ENCODE measurements around the gene PSMD6. TPM values are rescaled to one million over a fixed set of nuclear protein-coding genes. Genes with fewer than 3 reads are reported as not detected.

The PSMD6 gene
- total and polyA plus RNA-seq, 11 donors, result 60.1 to 128 (median 82.5) TPM

DNA sequence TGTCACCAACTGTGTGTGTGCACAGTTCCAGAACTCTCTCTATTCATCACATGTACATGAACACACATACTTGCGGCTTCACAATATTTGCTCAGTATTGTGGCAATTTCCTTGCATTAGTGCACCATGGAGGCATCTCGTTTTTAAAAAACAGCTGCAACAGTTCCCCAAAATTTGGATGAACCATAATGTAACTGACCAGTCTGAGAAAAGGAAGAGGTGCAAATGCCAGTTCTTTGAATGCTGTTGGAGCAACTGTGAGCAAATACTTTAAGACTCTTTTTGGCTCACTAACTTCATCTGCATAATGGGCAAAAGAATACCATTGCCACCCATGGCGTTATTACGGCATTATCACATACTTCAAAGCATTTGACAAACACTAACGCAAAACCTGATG, 38.3 kb upstream of the PSMD6 start:
- Histone ChIP-seq H3K27me3 (no peaks in the 10 kb centered on the region), H3K9me3 (no peaks in the 10 kb centered on the region), H3K36me3 (no peaks in the 10 kb centered on the region), H3K4me1 (peaks cover 0 to 8% (median 4%) of the 10 kb centered on the region in 12 donors), H3K4me3 (no peak overlapping the region), H3K27ac (no peak overlapping the region)
- 92 to 95% (median 93%) methylated on average over 5 of the region's 5 CpGs for WGBS, 4 donors
- ATAC-seq, result no peak
- TF ChIP-seq, protein P1, sequence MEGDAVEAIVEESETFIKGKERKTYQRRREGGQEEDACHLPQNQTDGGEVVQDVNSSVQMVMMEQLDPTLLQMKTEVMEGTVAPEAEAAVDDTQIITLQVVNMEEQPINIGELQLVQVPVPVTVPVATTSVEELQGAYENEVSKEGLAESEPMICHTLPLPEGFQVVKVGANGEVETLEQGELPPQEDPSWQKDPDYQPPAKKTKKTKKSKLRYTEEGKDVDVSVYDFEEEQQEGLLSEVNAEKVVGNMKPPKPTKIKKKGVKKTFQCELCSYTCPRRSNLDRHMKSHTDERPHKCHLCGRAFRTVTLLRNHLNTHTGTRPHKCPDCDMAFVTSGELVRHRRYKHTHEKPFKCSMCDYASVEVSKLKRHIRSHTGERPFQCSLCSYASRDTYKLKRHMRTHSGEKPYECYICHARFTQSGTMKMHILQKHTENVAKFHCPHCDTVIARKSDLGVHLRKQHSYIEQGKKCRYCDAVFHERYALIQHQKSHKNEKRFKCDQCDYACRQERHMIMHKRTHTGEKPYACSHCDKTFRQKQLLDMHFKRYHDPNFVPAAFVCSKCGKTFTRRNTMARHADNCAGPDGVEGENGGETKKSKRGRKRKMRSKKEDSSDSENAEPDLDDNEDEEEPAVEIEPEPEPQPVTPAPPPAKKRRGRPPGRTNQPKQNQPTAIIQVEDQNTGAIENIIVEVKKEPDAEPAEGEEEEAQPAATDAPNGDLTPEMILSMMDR (IDR thresholded peaks at IDR 0.05), result no peak
- TF ChIP-seq POLR2A (IDR thresholded peaks at IDR 0.05), result no peak
- intact Hi-C loops (cut with DNase I), result no loop called here
- no peak for DNase-seq

DNA sequence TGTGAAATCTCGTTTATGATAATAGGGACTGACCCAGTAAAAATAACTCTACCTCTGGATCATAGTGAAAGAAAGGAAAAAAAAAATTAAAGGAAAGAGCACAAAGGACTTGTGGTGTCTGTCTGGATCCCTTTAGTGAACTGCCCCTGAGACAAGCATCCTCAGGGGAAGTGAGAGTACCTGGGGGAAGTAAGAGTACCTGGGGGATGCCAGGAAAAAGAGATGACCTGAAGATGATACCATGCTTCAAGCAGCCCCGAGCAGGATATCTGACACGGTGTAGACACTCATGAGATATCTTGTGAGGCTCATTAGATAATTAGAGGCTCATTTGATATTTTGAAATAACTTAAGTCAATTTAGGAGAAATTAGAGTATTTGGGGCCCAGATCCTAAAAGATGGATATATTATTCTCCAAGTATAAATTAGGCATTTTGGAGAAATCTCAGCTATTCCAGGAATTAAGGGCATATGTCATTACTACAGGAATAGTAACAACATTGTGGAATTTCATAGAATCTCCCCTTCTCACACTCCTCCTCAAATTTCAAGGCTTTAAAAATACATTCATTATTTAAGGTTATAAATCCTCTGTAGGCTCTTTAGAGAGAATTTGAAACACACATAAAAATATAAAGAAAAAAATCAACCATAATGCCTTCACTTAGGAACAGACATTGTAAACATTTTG, 36.3 kb upstream of the PSMD6 start:
- Histone ChIP-seq H3K27ac (no peak overlapping the region), H3K27me3 (no peaks in the 10 kb centered on the region), H3K4me3 (no peak overlapping the region), H3K4me1 (peaks cover 0 to 8% (median 4%) of the 10 kb centered on the region in 12 donors), H3K36me3 (no peaks in the 10 kb centered on the region), H3K9me3 (no peaks in the 10 kb centered on the region)
- TF ChIP-seq POLR2A (IDR thresholded peaks at IDR 0.05), result no peak
- TF ChIP-seq, protein P1 (IDR thresholded peaks at IDR 0.05), result no peak
- ATAC-seq, result no peak
- no peak for DNase-seq
- 75 to 86% (median 77%) methylated on average over 3 of the region's 3 CpGs for WGBS, 4 donors
- intact Hi-C loops (cut with DNase I), result no loop called here

DNA sequence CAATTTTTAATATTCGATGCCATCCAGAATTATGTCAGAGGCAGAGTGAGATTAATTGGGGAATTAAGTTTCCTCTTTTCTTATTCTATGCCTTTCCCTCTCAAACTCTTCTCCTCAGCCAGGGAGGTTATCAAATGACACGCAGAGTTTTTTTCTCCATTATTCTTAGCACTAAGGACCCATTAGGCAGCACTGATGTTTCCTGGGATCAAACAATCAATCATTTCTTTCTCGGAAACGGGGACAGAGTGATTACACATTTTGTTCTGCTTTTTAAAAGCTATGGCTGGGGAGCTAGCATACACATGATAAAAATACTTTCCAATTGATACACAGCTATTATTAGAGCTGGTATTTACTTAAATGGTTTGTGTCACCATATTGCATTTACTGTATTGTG, 35.3 kb upstream of the PSMD6 start:
- H3K27ac ChIP-seq, result no peak overlapping the region
- TF ChIP-seq POLR2A (IDR thresholded peaks at IDR 0.05), result no peak
- TF ChIP-seq, protein P1 (IDR thresholded peaks at IDR 0.05), result no peak
- intact Hi-C loops (cut with DNase I), result no loop called here
- DNase-seq (no peak), ATAC-seq (peak in 2 of 4 donors; percentile 45 to 54)
- H3K27me3 ChIP-seq, result no peaks in the 10 kb centered on the region
- H3K4me1 ChIP-seq, result peaks cover 0 to 13% (median 4%) of the 10 kb centered on the region in 12 donors
- H3K36me3 ChIP-seq, result no peaks in the 10 kb centered on the region
- 56 to 63% (median 62%) methylated on average over 4 of the region's 4 CpGs for WGBS, 4 donors
- H3K4me3 ChIP-seq, result no peak overlapping the region
- no peaks in the 10 kb centered on the region for H3K9me3 ChIP-seq

DNA sequence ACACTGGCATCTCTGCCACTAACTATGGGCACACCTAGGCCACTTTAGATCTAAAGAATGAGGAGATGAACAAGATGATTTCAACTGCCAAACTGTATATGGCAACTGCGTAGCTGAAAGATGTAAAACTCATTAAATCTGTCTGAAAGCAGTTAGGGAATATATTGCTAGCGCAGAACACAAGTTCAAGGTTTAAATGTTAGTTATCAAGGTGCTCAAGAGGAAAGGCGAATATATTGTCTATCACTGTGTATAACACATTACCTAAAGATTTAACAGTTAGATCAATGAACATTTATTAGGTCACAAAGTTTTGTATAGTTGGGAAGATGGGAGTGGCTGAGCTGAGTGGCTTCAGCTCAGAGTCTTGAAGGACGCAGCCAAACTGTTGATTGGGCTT, 33.9 kb upstream of the PSMD6 start:
- H3K4me1 ChIP-seq, result peaks cover 0 to 10% (median 0%) of the 10 kb centered on the region in 12 donors
- WGBS, 4 donors, result 95 to 98% (median 97%) methylated on average over 4 of the region's 4 CpGs
- no peak overlapping the region for H3K27ac ChIP-seq
- DNase-seq (no peak), ATAC-seq (no peak)
- H3K4me3 ChIP-seq, result no peak overlapping the region
- intact Hi-C loops (cut with DNase I), result no loop called here
- H3K36me3 ChIP-seq, result no peaks in the 10 kb centered on the region
- no peaks in the 10 kb centered on the region for H3K9me3 ChIP-seq
- TF ChIP-seq, protein P1 (IDR thresholded peaks at IDR 0.05), result no peak
- no peak for TF ChIP-seq POLR2A (IDR thresholded peaks at IDR 0.05)
- H3K27me3 ChIP-seq, result no peaks in the 10 kb centered on the region
